CD14-positive monocyte (primary cell): ENCODE data around the gene TLCD3B. TPM values are rescaled to one million over a fixed set of nuclear protein-coding genes. Genes with fewer than 3 reads are reported as not detected.

Source experiments
- DNase-seq, 3 donors: peaks; one replicate each; pipeline ENCODE4 v3.0.0-alpha.2; 2011 to 2022
- H2AFZ ChIP-seq: 2 replicates; pipeline ENCODE4 v1.6.0; 2012; ENCODE audit warnings: mild to moderate bottlenecking, low read depth, low read length, inconsistent platforms; ENCODE audit not compliant: insufficient read depth, poor library complexity, severe bottlenecking
- H3K27ac ChIP-seq, 2 donors: 1 replicate in 1 of 2; 2 replicates in 1 of 2; pipeline ENCODE4 v1.5.1; 2012 to 2013; ENCODE audit warnings: low read length in 2 of 2, control low read depth in 1 of 2, inconsistent platforms in 1 of 2, low read depth in 1 of 2, mild to moderate bottlenecking in 1 of 2
- H3K27me3 ChIP-seq, 2 donors: one replicate each; pipeline versions ENCODE4 v1.6.0 to v1.6.1; 2011 to 2013; ENCODE audit warnings: low read length in 2 of 2; ENCODE audit not compliant: control insufficient read depth in 2 of 2, insufficient read depth in 2 of 2
- H3K36me3 ChIP-seq, 2 donors: replicated peaks in 1 of 2; 1 replicate in 1 of 2; 2 replicates in 1 of 2; pipeline versions ENCODE4 v1.5.1 to v1.6.1; 2012 to 2013; ENCODE audit warnings: low read length in 2 of 2, control low read depth in 1 of 2, inconsistent platforms in 1 of 2, mild to moderate bottlenecking in 1 of 2; ENCODE audit not compliant: insufficient read depth in 2 of 2, control insufficient read depth in 1 of 2
- H3K4me1 ChIP-seq, 2 donors: 1 replicate in 1 of 2; 2 replicates in 1 of 2; pipeline versions ENCODE4 v1.5.1 to v1.6.1; 2012 to 2013; ENCODE audit warnings: low read length in 2 of 2, control low read depth in 1 of 2, inconsistent platforms in 1 of 2, mild to moderate bottlenecking in 1 of 2, moderate library complexity in 1 of 2; ENCODE audit not compliant: insufficient read depth in 2 of 2, control insufficient read depth in 1 of 2
- H3K4me2 ChIP-seq: replicated peaks from 2 replicates; pipeline ENCODE3; 2012; ENCODE audit warnings: low read length, moderate library complexity, mild to moderate bottlenecking; ENCODE audit not compliant: poor library complexity, severe bottlenecking; ENCODE audit errors: extremely low read depth
- H3K4me3 ChIP-seq, 3 experiments: fragments of 200-600 bp in 1 of 3; sonication (generic) in 1 of 3; replicated peaks in 1 of 3; 1 replicate in 2 of 3; 2 replicates in 1 of 3; pipeline ENCODE4 v1.5.1; 2011 to 2013; ENCODE audit warnings: low read length in 3 of 3, mild to moderate bottlenecking in 3 of 3, control low read depth in 2 of 3, low read depth in 2 of 3, inconsistent platforms in 1 of 3, moderate library complexity in 1 of 3
- H3K79me2 ChIP-seq: 2 replicates; pipeline ENCODE4 v1.6.0; 2012; ENCODE audit warnings: mild to moderate bottlenecking, control low read depth, inconsistent platforms, low read length, moderate library complexity; ENCODE audit not compliant: insufficient read depth
- H3K9ac ChIP-seq: 2 replicates; pipeline ENCODE4 v1.6.0; 2017; ENCODE audit warnings: low read length, mild to moderate bottlenecking; ENCODE audit not compliant: insufficient read depth, poor library complexity, severe bottlenecking
- H3K9me3 ChIP-seq, 2 donors: replicated peaks in 1 of 2; 1 replicate in 1 of 2; 2 replicates in 1 of 2; pipeline versions ENCODE4 v1.5.1 to v1.6.1; 2012 to 2013; ENCODE audit warnings: low read length in 2 of 2, control low read depth in 1 of 2; ENCODE audit not compliant: control insufficient read depth in 1 of 2, insufficient read depth in 1 of 2
- H4K20me1 ChIP-seq: 2 replicates; pipeline ENCODE4 v1.6.0; 2012; ENCODE audit warnings: mild to moderate bottlenecking, low read length, control low read depth, moderate library complexity; ENCODE audit not compliant: insufficient read depth
- H3K27ac Mint-ChIP-seq, 7 donors: one replicate each; pipeline ENCODE4 v1.8.0; 2020; ENCODE audit warnings: mild to moderate bottlenecking in 7 of 7, mixed read lengths in 7 of 7, moderate library complexity in 6 of 7, inconsistent platforms in 2 of 7
- H3K27me3 Mint-ChIP-seq, 3 donors: one replicate each; pipeline ENCODE4 v1.8.0; 2021 to 2022; ENCODE audit warnings: low read depth in 3 of 3, mild to moderate bottlenecking in 3 of 3, mixed read lengths in 3 of 3, moderate library complexity in 3 of 3, inconsistent platforms in 1 of 3
- H3K36me3 Mint-ChIP-seq, 2 donors: one replicate each; pipeline ENCODE4 v1.8.0; 2020; ENCODE audit warnings: mixed read lengths in 2 of 2, inconsistent platforms in 1 of 2, mild to moderate bottlenecking in 1 of 2
- H3K4me1 Mint-ChIP-seq: one replicate; pipeline ENCODE4 v1.8.0; 2020; ENCODE audit warnings: mild to moderate bottlenecking, mixed read lengths
- H3K4me3 Mint-ChIP-seq, 2 donors: one replicate each; pipeline ENCODE4 v1.8.0; 2020; ENCODE audit warnings: mild to moderate bottlenecking in 2 of 2, mixed read lengths in 2 of 2, moderate library complexity in 1 of 2
- H3K9me3 Mint-ChIP-seq, 7 donors: one replicate each; pipeline ENCODE4 v1.8.0; 2020 to 2022; ENCODE audit warnings: mixed read lengths in 7 of 7, mild to moderate bottlenecking in 6 of 7, moderate library complexity in 6 of 7, inconsistent platforms in 2 of 7
- WGBS: methylation state at CpG from one replicate; pipeline ENCODE4 v1.1.5; 2013; ENCODE audit warnings: missing lambda C conversion rate; ENCODE audit not compliant: insufficient coverage; 5-methylcytosine and 5-hydroxymethylcytosine counted together
- intact Hi-C, 2 donors: fragments of 100-400 bp; cut with micrococcal nuclease; formaldehyde crosslinking; loops; one replicate each; pipeline versions ENCODE4 v1.15.0 to v1.15.1; 2023
- polyA plus RNA-seq, 3 donors: library from polyadenylated mRNA; depleted of rRNA in 1 of 3; unstranded in 2 of 3; stranded (reverse) in 1 of 3; fragments of 300-500 nt in 2 of 3; fragments of >200 nt in 1 of 3; fragmentation: Illumina TruSeq in 2 of 3; gene quantifications; 1 replicate in 2 of 3; 2 replicates in 1 of 3; pipeline ENCODE4 v1.2.3, GENCODE V29; 2012 to 2021
- TF ChIP-seq, protein P1 (sequence below): fragments of 200-600 bp; IDR thresholded peaks from one replicate; pipeline ENCODE4 v1.8.0; 2022; ENCODE audit warnings: antibody characterized with exemption, mild to moderate bottlenecking

Gene TLCD3B
- polyA plus RNA-seq, 3 donors, result not detected

GRCh38 chr16:29995911-29996765 lies 34.9 kb downstream of the TLCD3B start, which contains the start of gene INO80E:
INO80E (plus strand) TSS chr16:29996241; CDS start chr16:29996311, 70 bp downstream.
- Histone ChIP-seq H3K27me3 (no peaks in the 10 kb centered on the region), H3K9ac (peak within 1 kb of the TSS; percentile 81), H3K27ac (peak within 1 kb of the TSS; percentile 86 to 94), H3K9me3 (no peaks in the 10 kb centered on the region), H3K36me3 (peaks cover 30 to 59% of the 10 kb centered on the region in 2 donors), H3K4me1 (peaks cover 18 to 31% of the 10 kb centered on the region in 2 donors), H2AFZ (peak within 1 kb of the TSS; percentile 99), H3K4me2 (peak within 1 kb of the TSS; percentile 99), H4K20me1 (peaks cover 2% of the 10 kb centered on the region), H3K4me3 (peak within 1 kb of the TSS; percentile 79 to 100 (median 100)), H3K79me2 (peaks cover 16% of the 10 kb centered on the region)
- intact Hi-C loops, result loop anchor here (1.0 to 10.0 kb wide), 3 partner anchors 22 to 181 kb away; partner anchors contain the start of genes PAGR1 (in 1 of the 2), PRRT2 (in 1 of the 2) and TAOK2 (in 1 of the 2)
- H3K36me3 Mint-ChIP-seq, result peaks cover 33 to 50% of the 10 kb centered on the region in 2 donors
- peaks cover 0 to 5% (median 0%) of the 10 kb centered on the region in 3 donors for H3K27me3 Mint-ChIP-seq
- H3K9me3 Mint-ChIP-seq, result no peaks in the 10 kb centered on the region
- peak within 1 kb of the TSS; percentile 92 to 98 (median 97) for H3K27ac Mint-ChIP-seq
- H3K4me3 Mint-ChIP-seq, result peak within 1 kb of the TSS; percentile 91 to 98
- peak; percentile 94 to 96 (median 96) for DNase-seq
- WGBS, result under 1% methylated on average over 62 of the region's 65 CpGs
- peaks cover 23% of the 10 kb centered on the region for H3K4me1 Mint-ChIP-seq
- TF ChIP-seq, protein P1, sequence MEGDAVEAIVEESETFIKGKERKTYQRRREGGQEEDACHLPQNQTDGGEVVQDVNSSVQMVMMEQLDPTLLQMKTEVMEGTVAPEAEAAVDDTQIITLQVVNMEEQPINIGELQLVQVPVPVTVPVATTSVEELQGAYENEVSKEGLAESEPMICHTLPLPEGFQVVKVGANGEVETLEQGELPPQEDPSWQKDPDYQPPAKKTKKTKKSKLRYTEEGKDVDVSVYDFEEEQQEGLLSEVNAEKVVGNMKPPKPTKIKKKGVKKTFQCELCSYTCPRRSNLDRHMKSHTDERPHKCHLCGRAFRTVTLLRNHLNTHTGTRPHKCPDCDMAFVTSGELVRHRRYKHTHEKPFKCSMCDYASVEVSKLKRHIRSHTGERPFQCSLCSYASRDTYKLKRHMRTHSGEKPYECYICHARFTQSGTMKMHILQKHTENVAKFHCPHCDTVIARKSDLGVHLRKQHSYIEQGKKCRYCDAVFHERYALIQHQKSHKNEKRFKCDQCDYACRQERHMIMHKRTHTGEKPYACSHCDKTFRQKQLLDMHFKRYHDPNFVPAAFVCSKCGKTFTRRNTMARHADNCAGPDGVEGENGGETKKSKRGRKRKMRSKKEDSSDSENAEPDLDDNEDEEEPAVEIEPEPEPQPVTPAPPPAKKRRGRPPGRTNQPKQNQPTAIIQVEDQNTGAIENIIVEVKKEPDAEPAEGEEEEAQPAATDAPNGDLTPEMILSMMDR, result no peak

- H3K27me3 Mint-ChIP-seq, result peaks cover 0 to 5% (median 0%) of the 10 kb centered on the region in 3 donors
- H3K4me1 ChIP-seq, result peaks cover 18 to 31% of the 10 kb centered on the region in 2 donors
- H3K36me3 ChIP-seq, result peaks cover 30 to 59% of the 10 kb centered on the region in 2 donors
- no peaks in the 10 kb centered on the region for H3K9me3 Mint-ChIP-seq
- peak within 1 kb of the TSS; percentile 86 to 94 for H3K27ac ChIP-seq
- peaks cover 34 to 48% of the 10 kb centered on the region in 2 donors for H3K36me3 Mint-ChIP-seq
- peaks cover 16% of the 10 kb centered on the region for H3K79me2 ChIP-seq
- peaks cover 23% of the 10 kb centered on the region for H3K4me1 Mint-ChIP-seq
- H3K9ac ChIP-seq, result peak within 1 kb of the TSS; percentile 81
- peak within 1 kb of the TSS; percentile 99 for H2AFZ ChIP-seq
- peak within 1 kb of the TSS; percentile 92 to 98 (median 97) for H3K27ac Mint-ChIP-seq
- H3K4me3 Mint-ChIP-seq, result peak within 1 kb of the TSS; percentile 91 to 98
- peak within 1 kb of the TSS; percentile 99 for H3K4me2 ChIP-seq
- H3K27me3 ChIP-seq, result no peaks in the 10 kb centered on the region
- intact Hi-C loops, result loop anchor here in 1 of 2 donors (10.0 kb wide), 1 partner anchor 181 kb away; the partner anchor contains the start of genes PAGR1 and PRRT2
- TF ChIP-seq, protein P1, result no peak
- DNase-seq, result peak; percentile 75 to 78 (median 76)
- no peaks in the 10 kb centered on the region for H3K9me3 ChIP-seq
- WGBS, result under 1% methylated on average over 53 of the region's 53 CpGs
- no peaks in the 10 kb centered on the region for H4K20me1 ChIP-seq
- H3K4me3 ChIP-seq, result peak within 1 kb of the TSS; percentile 79 to 100 (median 100)
Measured at GRCh38 chr16:29995324-29995910, 35.7 kb downstream of the TLCD3B start, which contains the start of gene HIRIP3. HIRIP3 (minus strand) TSS chr16:29995617; CDS start chr16:29995605, 12 bp downstream.
